Colonic mucosa (tissue), 4 donors: ENCODE measurements around the gene CMIP. TPM values are rescaled to one million over a fixed set of nuclear protein-coding genes. Genes with fewer than 3 reads are reported as not detected.
"Not testable (repeated sequence)": the region's sequence is repeated elsewhere in the genome, so short reads cannot be mapped to it uniquely, and the experiment has no call there.

Experiments
- DNase-seq: peaks from one replicate; pipeline ENCODE4 v3.0.0-alpha.2; 2020
- H3K27ac ChIP-seq: fragments of 200-600 bp; one replicate; pipeline ENCODE4 v1.8.0; 2021
- H3K27me3 ChIP-seq: fragments of 200-600 bp; one replicate; pipeline ENCODE4 v1.8.0; 2021
- H3K36me3 ChIP-seq: fragments of 200-600 bp; one replicate; pipeline ENCODE4 v1.8.0; 2021
- H3K4me1 ChIP-seq: fragments of 200-600 bp; one replicate; pipeline ENCODE4 v1.8.0; 2021; ENCODE audit warnings: mild to moderate bottlenecking
- H3K4me3 ChIP-seq: fragments of 200-600 bp; one replicate; pipeline ENCODE4 v1.8.0; 2021
- H3K9ac ChIP-seq, 2 donors: one replicate each; pipeline ENCODE4 v1.7.0; 2013; ENCODE audit warnings: control low read depth in 2 of 2, low read depth in 2 of 2, low read length in 2 of 2
- H3K9me3 ChIP-seq: fragments of 200-600 bp; one replicate; pipeline ENCODE4 v1.8.0; 2021
- intact Hi-C: fragments of 100-400 bp; cut with DNase I; formaldehyde crosslinking; loops from one replicate; pipeline ENCODE4 v1.14.1; 2022
- total RNA-seq, 2 donors: library from RNA; stranded (reverse); fragmentation: NEBNext Ultra II Directional in 1 of 2; extraction: Animal tissue kit (Norgen Biotek cat#: 25700) in 1 of 2; gene quantifications; one replicate each; pipeline ENCODE4 v1.2.1, GENCODE V29; 2021
- TF ChIP-seq, protein P1 (sequence below): fragments of 200-600 bp; IDR thresholded peaks from one replicate; pipeline ENCODE4 v1.8.0; 2022; ENCODE audit warnings: antibody characterized with exemption, mild to moderate bottlenecking
- donor health status: healthy.
- donor health status: DM: no; HTN: no; CAD: no.
- donor health status: DM: no; HTN: no; CAD: no.

Gene CMIP
- total RNA-seq, 2 donors from 2014 or later = 83.4 to 107 TPM

DNA sequence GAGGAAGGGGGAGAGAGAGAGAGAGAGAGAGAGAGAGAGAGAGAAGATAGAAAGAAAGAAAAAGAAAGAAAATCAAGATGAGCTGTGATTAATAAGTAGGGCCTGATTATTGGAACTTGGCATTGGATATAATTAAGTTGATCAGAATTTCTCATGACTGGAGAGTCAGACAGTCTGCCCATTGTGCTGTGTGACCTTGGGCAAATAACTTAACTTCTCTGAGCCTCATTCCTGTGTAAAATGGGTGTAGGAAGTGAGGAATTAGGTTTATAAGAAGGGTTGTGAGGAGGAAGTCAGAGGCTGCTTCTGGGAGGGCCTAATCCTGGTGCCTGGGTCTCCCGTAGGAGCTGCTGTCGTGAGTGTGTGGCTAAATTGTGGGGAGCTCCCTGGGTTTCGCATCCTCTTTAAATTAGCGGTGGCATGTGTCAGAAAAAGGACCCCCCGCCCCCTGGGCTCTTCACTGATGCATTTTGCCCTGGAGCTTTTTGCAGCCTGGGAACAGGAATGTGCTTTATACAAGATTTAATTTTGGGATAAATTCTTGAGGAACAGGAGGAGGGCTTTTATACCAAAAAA is 76.0 kb downstream of the CMIP start:
- DNase-seq = no peak
- TF ChIP-seq, protein P1, sequence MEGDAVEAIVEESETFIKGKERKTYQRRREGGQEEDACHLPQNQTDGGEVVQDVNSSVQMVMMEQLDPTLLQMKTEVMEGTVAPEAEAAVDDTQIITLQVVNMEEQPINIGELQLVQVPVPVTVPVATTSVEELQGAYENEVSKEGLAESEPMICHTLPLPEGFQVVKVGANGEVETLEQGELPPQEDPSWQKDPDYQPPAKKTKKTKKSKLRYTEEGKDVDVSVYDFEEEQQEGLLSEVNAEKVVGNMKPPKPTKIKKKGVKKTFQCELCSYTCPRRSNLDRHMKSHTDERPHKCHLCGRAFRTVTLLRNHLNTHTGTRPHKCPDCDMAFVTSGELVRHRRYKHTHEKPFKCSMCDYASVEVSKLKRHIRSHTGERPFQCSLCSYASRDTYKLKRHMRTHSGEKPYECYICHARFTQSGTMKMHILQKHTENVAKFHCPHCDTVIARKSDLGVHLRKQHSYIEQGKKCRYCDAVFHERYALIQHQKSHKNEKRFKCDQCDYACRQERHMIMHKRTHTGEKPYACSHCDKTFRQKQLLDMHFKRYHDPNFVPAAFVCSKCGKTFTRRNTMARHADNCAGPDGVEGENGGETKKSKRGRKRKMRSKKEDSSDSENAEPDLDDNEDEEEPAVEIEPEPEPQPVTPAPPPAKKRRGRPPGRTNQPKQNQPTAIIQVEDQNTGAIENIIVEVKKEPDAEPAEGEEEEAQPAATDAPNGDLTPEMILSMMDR = no peak
- no peaks in the 10 kb centered on the region for H3K27me3 ChIP-seq
- H3K9me3 ChIP-seq = no peaks in the 10 kb centered on the region
- H3K4me1 ChIP-seq = no peaks in the 10 kb centered on the region
- intact Hi-C loops = no loop called here
- H3K36me3 ChIP-seq = no peaks in the 10 kb centered on the region
- H3K27ac ChIP-seq = no peak overlapping the region
- no peak overlapping the region for H3K9ac ChIP-seq
- H3K4me3 ChIP-seq = no peak overlapping the region

DNA sequence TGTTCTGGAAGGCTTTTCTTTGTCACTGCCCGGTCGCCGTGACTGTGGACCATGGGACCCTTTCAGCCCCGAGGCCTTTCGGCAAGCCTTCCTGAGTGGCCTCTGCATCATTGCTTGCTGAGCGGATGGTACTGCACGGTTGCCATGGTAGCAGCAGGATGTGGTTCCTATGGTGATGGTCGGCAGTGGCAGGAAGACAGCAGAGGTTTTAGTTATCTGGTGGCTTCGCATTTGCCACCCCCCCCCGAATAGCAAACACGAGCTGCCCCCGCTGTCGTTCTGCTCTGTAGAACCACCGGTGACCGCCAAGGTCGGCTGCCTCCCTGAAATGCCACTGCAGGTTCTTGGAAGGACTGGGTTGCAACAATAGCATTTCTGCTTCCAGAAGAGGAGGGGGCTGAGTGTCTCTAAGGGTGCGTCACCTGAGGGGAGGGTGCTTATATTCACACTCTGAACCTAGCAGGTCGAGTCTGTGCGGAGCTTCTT is 76.6 kb downstream of the CMIP start:
- Histone ChIP-seq H3K4me3 (no peak overlapping the region), H3K27me3 (no peaks in the 10 kb centered on the region), H3K27ac (no peak overlapping the region), H3K36me3 (no peaks in the 10 kb centered on the region), H3K9me3 (no peaks in the 10 kb centered on the region), H3K4me1 (no peaks in the 10 kb centered on the region), H3K9ac (no peak overlapping the region)
- no peak for DNase-seq
- TF ChIP-seq, protein P1 = no peak
- intact Hi-C loops = no loop called here

DNA sequence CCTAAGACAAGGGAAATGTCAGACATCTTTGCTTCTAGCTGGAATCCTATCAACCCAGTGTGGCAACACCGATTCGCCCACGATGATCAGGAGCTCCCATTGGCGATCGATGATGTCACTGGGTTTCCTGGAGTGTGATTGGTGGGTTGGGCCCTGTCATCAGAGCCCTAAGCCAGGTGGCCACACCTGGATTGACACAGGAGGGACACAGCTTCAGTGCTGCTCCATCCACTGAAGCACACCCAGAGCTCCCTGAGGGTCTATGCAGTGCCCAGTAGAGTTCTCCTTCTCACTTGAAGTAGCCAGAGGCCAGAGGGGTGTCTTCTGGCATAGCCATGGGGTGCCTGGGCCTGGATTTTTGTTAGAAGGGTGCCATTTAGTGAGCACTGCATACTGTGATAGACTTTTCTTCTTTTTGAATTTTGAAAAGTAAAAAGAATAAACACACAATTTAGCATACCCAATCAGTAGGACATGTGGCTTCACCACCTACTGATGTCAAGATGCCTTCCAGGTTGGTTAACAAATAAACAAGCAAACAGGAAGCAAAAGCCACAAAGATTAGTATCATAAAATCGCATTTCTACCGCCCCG is 77.6 kb downstream of the CMIP start:
- Histone ChIP-seq H3K4me1 (no peaks in the 10 kb centered on the region), H3K9me3 (no peaks in the 10 kb centered on the region), H3K4me3 (no peak overlapping the region), H3K9ac (no peak overlapping the region), H3K36me3 (no peaks in the 10 kb centered on the region), H3K27me3 (no peaks in the 10 kb centered on the region), H3K27ac (no peak overlapping the region)
- intact Hi-C loops = no loop called here
- TF ChIP-seq, protein P1 = no peak
- no peak for DNase-seq

DNA sequence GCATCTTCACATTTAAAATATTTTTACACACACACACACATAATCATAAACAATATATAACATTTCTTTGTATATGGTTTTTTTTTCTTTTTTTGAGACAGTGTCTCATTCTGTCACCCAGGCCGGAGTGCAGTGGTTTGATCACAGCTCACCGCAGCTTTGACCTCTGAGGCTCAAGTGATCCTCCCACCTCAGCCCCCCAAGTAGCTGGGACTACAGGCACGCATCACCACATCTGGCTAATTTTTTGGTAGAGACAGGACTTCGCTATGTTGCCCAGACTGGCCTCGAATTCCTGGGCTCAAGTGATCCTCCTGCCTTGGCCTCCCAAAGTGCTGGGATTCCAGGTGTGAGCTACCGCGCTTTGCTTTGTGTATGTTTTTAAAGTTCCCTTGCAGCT is 78.2 kb downstream of the CMIP start:
- H3K36me3 ChIP-seq, DNase-seq, H3K4me1 ChIP-seq, H3K27ac ChIP-seq, intact Hi-C loops, H3K27me3 ChIP-seq, H3K9ac ChIP-seq, H3K4me3 ChIP-seq, H3K9me3 ChIP-seq: not testable (repeated sequence)

DNA sequence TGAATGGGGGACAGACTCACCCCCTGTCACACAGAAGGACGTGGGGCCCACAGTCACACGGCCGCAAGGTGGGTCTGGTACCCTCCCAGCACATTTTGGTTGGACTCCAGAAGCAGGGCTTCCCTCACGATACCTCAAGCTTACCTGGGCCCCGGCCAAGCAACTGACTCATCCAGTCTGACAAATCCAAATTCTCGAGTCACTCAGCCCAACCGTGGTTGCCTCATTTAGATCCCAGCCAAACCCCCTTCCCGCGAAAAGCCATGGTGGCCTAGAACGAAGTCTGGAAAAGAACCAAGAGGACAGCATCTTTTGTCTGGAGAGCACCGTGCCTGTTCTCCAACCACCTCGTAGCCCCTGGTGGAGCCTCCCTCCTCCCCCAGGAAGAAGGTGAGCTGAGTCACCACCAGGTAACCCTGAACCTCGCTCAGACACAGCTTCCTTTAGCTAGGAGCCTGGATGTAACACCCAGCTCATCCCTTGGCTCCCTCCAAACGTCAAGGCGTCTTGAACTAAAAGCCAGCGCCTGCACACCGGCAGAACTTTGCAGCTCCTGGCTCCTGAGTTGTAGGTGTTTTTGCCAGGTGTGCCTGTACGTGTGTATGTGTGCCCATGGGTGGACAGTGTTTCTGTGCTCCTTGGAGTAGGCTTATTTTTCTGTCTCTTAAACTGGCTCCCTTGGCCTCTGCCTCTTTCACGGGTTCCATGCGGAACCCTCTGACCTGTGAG is 78.9 kb downstream of the CMIP start:
- H3K9me3 ChIP-seq = no peaks in the 10 kb centered on the region
- H3K4me3 ChIP-seq = no peak overlapping the region
- H3K27ac ChIP-seq = no peak overlapping the region
- H3K4me1 ChIP-seq = no peaks in the 10 kb centered on the region
- TF ChIP-seq, protein P1 = no peak
- no peaks in the 10 kb centered on the region for H3K36me3 ChIP-seq
- no peak for DNase-seq
- no peaks in the 10 kb centered on the region for H3K27me3 ChIP-seq
- no peak overlapping the region for H3K9ac ChIP-seq
- intact Hi-C loops = no loop called here

DNA sequence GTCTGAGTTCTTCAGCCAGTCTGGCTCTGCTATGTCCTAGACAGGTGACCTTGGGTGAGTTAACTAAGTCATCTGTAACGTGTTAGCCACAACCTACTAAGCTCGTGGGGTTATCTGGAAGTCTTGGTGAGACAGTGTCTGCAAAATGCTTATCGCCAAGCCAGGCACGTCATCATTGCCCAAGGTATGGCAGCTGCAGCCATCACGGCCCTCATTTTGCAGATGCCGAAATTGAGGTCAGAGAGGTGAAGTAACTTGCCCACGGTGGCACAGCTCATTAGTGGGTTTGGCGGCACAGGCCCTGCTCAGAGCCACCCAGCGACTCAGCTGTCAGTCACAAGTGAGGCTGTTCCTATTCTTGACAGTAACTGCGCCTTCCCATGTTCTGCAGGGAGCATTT is 79.8 kb downstream of the CMIP start:
- H3K4me1 ChIP-seq = no peaks in the 10 kb centered on the region

DNA sequence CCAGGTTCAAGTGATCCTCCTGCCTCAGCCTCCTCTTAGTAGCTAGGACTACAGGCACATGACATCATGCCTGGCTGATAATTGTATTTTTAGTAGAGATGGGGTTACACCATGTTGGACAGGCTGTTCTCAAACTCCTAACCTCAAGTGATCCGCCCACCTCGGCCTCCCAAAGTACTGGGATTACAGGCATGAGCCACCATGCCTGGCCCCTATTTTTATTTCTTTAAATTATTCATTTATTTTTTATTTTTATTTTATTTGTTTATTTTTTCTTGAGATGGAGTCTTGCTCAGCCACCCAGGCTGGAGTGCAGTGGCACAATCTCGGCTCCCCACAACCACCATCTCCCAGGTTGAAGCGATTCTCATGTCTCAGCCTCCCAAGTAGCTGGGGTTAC is 80.3 kb downstream of the CMIP start:
- H3K9me3 ChIP-seq, H3K4me1 ChIP-seq, intact Hi-C loops, H3K27ac ChIP-seq, H3K27me3 ChIP-seq, H3K4me3 ChIP-seq, H3K36me3 ChIP-seq, H3K9ac ChIP-seq, DNase-seq: not testable (repeated sequence)

More for the DNA sequence above, 79.8 kb downstream of the CMIP start:
- Histone ChIP-seq H3K36me3 (no peaks in the 10 kb centered on the region), H3K9me3 (no peaks in the 10 kb centered on the region), H3K9ac (no peak overlapping the region), H3K27ac (no peak overlapping the region), H3K27me3 (no peaks in the 10 kb centered on the region), H3K4me3 (no peak overlapping the region)
- TF ChIP-seq, protein P1 = no peak
- intact Hi-C loops = no loop called here
- no peak for DNase-seq
